HEK293 (cell line): ENCODE data around the gene FHIT.

Source experiments
- HOXD13 ChIP-seq: sonication (generic); formaldehyde crosslinking; IDR thresholded peaks from 2 replicates; pipeline ENCODE4 v1.8.0; 2022; ENCODE audit warnings: missing genetic modification reagents, borderline replicate concordance
- SP2 ChIP-seq: fragments of 450-650 bp; formaldehyde crosslinking; IDR thresholded peaks from 2 replicates; pipeline ENCODE4 v1.5.1; 2016; ENCODE audit warnings: missing biosample characterization, missing genetic modification characterization
- TRIM28 ChIP-seq: IDR thresholded peaks from 2 replicates; pipeline ENCODE4 v1.6.1; 2011; ENCODE audit warnings: low read length, control low read depth, borderline replicate concordance
- YY1 ChIP-seq: fragments of 450-650 bp; formaldehyde crosslinking; IDR thresholded peaks from 2 replicates; pipeline ENCODE4 v1.5.1; 2018; ENCODE audit warnings: missing biosample characterization, missing genetic modification characterization
- ZNF391 ChIP-seq: fragments of 450-650 bp; formaldehyde crosslinking; IDR thresholded peaks from 2 replicates; pipeline ENCODE4 v1.5.1; 2016; ENCODE audit warnings: low read depth, missing biosample characterization, missing genetic modification characterization, borderline replicate concordance
- ZNF621 ChIP-seq: fragments of 450-650 bp; formaldehyde crosslinking; IDR thresholded peaks from 2 replicates; pipeline ENCODE4 v1.5.1; 2017; ENCODE audit warnings: missing biosample characterization, missing genetic modification characterization
- ZNF76 ChIP-seq: fragments of 450-650 bp; formaldehyde crosslinking; IDR thresholded peaks from 2 replicates; pipeline ENCODE4; 2016; ENCODE audit warnings: low read depth, missing biosample characterization, missing genetic modification characterization, borderline replicate concordance
- TF ChIP-seq, protein P1 (sequence below): fragments of 450-650 bp; formaldehyde crosslinking; IDR thresholded peaks from 2 replicates; pipeline ENCODE4 v1.5.1; 2016; ENCODE audit warnings: missing biosample characterization, missing genetic modification characterization
- TF ChIP-seq, protein P2 (sequence below): fragments of 450-650 bp; formaldehyde crosslinking; IDR thresholded peaks from 2 replicates; pipeline ENCODE4 v1.5.1; 2016; ENCODE audit warnings: missing biosample characterization, missing genetic modification characterization
- TF ChIP-seq, protein P3 (sequence below): fragments of 450-650 bp; formaldehyde crosslinking; conservative IDR thresholded peaks from 2 replicates; pipeline ENCODE4 v1.5.1; 2016; ENCODE audit warnings: low read depth, missing biosample characterization, missing genetic modification characterization
- TF ChIP-seq, protein P4 (sequence below): fragments of 450-650 bp; formaldehyde crosslinking; IDR thresholded peaks from 2 replicates; pipeline ENCODE4 v1.5.1; 2016; ENCODE audit warnings: missing biosample characterization, missing genetic modification characterization, low read depth
- TF ChIP-seq, protein P5 (sequence below): fragments of 450-650 bp; formaldehyde crosslinking; IDR thresholded peaks from 2 replicates; pipeline ENCODE4 v1.5.1; 2017; ENCODE audit warnings: missing biosample characterization, missing genetic modification characterization
- TF ChIP-seq, protein P6 (sequence below): fragments of 450-650 bp; formaldehyde crosslinking; IDR thresholded peaks from 2 replicates; pipeline ENCODE4 v1.5.1; 2017; ENCODE audit warnings: missing biosample characterization, missing genetic modification characterization

DNA sequence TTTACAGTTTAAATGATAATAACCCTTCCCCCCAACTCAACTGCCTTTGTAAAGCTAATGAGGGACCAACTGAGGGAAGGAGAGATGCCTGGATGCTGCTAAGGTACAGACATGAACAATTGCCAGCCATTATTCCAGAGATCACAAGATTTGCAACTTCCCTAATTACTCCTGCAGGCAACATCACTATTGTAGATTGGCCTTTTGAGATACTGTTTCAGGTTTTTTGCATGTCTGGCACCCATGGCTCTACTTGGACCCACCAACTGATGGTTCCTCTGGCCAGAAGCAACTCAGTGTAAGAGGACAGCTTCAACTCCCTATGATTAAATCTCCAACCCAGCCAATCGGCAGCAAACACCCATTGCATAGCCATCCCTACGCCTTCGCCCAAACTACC, 478.7 kb downstream of the FHIT start:
- TF ChIP-seq, protein P1, sequence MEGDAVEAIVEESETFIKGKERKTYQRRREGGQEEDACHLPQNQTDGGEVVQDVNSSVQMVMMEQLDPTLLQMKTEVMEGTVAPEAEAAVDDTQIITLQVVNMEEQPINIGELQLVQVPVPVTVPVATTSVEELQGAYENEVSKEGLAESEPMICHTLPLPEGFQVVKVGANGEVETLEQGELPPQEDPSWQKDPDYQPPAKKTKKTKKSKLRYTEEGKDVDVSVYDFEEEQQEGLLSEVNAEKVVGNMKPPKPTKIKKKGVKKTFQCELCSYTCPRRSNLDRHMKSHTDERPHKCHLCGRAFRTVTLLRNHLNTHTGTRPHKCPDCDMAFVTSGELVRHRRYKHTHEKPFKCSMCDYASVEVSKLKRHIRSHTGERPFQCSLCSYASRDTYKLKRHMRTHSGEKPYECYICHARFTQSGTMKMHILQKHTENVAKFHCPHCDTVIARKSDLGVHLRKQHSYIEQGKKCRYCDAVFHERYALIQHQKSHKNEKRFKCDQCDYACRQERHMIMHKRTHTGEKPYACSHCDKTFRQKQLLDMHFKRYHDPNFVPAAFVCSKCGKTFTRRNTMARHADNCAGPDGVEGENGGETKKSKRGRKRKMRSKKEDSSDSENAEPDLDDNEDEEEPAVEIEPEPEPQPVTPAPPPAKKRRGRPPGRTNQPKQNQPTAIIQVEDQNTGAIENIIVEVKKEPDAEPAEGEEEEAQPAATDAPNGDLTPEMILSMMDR (tag by site-specific recombination) = no peak
- TF ChIP-seq, protein P2, sequence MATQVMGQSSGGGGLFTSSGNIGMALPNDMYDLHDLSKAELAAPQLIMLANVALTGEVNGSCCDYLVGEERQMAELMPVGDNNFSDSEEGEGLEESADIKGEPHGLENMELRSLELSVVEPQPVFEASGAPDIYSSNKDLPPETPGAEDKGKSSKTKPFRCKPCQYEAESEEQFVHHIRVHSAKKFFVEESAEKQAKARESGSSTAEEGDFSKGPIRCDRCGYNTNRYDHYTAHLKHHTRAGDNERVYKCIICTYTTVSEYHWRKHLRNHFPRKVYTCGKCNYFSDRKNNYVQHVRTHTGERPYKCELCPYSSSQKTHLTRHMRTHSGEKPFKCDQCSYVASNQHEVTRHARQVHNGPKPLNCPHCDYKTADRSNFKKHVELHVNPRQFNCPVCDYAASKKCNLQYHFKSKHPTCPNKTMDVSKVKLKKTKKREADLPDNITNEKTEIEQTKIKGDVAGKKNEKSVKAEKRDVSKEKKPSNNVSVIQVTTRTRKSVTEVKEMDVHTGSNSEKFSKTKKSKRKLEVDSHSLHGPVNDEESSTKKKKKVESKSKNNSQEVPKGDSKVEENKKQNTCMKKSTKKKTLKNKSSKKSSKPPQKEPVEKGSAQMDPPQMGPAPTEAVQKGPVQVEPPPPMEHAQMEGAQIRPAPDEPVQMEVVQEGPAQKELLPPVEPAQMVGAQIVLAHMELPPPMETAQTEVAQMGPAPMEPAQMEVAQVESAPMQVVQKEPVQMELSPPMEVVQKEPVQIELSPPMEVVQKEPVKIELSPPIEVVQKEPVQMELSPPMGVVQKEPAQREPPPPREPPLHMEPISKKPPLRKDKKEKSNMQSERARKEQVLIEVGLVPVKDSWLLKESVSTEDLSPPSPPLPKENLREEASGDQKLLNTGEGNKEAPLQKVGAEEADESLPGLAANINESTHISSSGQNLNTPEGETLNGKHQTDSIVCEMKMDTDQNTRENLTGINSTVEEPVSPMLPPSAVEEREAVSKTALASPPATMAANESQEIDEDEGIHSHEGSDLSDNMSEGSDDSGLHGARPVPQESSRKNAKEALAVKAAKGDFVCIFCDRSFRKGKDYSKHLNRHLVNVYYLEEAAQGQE (tag by site-specific recombination) = no peak
- TF ChIP-seq ZNF391 (tag by site-specific recombination) = no peak
- TF ChIP-seq, protein P3, sequence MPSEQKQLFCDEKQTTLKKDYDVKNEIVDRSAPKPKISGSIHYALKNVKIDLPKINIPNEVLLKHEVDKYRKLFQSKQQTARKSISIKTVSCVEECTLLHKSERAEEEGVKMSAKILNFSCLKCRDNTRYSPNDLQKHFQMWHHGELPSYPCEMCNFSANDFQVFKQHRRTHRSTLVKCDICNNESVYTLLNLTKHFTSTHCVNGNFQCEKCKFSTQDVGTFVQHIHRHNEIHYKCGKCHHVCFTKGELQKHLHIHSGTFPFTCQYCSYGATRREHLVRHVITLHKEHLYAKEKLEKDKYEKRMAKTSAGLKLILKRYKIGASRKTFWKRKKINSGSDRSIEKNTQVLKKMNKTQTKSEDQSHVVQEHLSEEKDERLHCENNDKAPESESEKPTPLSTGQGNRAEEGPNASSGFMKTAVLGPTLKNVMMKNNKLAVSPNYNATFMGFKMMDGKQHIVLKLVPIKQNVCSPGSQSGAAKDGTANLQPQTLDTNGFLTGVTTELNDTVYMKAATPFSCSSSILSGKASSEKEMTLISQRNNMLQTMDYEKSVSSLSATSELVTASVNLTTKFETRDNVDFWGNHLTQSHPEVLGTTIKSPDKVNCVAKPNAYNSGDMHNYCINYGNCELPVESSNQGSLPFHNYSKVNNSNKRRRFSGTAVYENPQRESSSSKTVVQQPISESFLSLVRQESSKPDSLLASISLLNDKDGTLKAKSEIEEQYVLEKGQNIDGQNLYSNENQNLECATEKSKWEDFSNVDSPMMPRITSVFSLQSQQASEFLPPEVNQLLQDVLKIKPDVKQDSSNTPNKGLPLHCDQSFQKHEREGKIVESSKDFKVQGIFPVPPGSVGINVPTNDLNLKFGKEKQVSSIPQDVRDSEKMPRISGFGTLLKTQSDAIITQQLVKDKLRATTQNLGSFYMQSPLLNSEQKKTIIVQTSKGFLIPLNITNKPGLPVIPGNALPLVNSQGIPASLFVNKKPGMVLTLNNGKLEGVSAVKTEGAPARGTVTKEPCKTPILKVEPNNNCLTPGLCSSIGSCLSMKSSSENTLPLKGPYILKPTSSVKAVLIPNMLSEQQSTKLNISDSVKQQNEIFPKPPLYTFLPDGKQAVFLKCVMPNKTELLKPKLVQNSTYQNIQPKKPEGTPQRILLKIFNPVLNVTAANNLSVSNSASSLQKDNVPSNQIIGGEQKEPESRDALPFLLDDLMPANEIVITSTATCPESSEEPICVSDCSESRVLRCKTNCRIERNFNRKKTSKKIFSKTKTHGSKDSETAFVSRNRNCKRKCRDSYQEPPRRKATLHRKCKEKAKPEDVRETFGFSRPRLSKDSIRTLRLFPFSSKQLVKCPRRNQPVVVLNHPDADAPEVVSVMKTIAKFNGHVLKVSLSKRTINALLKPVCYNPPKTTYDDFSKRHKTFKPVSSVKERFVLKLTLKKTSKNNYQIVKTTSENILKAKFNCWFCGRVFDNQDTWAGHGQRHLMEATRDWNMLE (tag by site-specific recombination) = no peak
- TF ChIP-seq SP2 (tag by site-specific recombination) = no peak
- TF ChIP-seq TRIM28 = no peak
- no peak for TF ChIP-seq ZNF621 (tag by site-specific recombination)
- TF ChIP-seq HOXD13 (CRISPR knock-in tag) = no peak
- TF ChIP-seq ZNF76 (tag by site-specific recombination) = no peak
- TF ChIP-seq, protein P4, sequence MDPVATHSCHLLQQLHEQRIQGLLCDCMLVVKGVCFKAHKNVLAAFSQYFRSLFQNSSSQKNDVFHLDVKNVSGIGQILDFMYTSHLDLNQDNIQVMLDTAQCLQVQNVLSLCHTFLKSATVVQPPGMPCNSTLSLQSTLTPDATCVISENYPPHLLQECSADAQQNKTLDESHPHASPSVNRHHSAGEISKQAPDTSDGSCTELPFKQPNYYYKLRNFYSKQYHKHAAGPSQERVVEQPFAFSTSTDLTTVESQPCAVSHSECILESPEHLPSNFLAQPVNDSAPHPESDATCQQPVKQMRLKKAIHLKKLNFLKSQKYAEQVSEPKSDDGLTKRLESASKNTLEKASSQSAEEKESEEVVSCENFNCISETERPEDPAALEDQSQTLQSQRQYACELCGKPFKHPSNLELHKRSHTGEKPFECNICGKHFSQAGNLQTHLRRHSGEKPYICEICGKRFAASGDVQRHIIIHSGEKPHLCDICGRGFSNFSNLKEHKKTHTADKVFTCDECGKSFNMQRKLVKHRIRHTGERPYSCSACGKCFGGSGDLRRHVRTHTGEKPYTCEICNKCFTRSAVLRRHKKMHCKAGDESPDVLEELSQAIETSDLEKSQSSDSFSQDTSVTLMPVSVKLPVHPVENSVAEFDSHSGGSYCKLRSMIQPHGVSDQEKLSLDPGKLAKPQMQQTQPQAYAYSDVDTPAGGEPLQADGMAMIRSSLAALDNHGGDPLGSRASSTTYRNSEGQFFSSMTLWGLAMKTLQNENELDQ (tag by site-specific recombination) = no peak
- TF ChIP-seq, protein P5, sequence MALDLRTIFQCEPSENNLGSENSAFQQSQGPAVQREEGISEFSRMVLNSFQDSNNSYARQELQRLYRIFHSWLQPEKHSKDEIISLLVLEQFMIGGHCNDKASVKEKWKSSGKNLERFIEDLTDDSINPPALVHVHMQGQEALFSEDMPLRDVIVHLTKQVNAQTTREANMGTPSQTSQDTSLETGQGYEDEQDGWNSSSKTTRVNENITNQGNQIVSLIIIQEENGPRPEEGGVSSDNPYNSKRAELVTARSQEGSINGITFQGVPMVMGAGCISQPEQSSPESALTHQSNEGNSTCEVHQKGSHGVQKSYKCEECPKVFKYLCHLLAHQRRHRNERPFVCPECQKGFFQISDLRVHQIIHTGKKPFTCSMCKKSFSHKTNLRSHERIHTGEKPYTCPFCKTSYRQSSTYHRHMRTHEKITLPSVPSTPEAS (tag by site-specific recombination) = no peak
- TF ChIP-seq, protein P6, sequence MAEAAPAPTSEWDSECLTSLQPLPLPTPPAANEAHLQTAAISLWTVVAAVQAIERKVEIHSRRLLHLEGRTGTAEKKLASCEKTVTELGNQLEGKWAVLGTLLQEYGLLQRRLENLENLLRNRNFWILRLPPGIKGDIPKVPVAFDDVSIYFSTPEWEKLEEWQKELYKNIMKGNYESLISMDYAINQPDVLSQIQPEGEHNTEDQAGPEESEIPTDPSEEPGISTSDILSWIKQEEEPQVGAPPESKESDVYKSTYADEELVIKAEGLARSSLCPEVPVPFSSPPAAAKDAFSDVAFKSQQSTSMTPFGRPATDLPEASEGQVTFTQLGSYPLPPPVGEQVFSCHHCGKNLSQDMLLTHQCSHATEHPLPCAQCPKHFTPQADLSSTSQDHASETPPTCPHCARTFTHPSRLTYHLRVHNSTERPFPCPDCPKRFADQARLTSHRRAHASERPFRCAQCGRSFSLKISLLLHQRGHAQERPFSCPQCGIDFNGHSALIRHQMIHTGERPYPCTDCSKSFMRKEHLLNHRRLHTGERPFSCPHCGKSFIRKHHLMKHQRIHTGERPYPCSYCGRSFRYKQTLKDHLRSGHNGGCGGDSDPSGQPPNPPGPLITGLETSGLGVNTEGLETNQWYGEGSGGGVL (tag by site-specific recombination) = no peak
- no peak for TF ChIP-seq YY1 (tag by site-specific recombination)
